ENCODE data around the gene INPP5E. TPM values are rescaled to one million over a fixed set of nuclear protein-coding genes. Genes with fewer than 3 reads are reported as not detected.

INPP5E gene
- total RNA-seq, 1 donor, result 8.3 TPM

DNA sequence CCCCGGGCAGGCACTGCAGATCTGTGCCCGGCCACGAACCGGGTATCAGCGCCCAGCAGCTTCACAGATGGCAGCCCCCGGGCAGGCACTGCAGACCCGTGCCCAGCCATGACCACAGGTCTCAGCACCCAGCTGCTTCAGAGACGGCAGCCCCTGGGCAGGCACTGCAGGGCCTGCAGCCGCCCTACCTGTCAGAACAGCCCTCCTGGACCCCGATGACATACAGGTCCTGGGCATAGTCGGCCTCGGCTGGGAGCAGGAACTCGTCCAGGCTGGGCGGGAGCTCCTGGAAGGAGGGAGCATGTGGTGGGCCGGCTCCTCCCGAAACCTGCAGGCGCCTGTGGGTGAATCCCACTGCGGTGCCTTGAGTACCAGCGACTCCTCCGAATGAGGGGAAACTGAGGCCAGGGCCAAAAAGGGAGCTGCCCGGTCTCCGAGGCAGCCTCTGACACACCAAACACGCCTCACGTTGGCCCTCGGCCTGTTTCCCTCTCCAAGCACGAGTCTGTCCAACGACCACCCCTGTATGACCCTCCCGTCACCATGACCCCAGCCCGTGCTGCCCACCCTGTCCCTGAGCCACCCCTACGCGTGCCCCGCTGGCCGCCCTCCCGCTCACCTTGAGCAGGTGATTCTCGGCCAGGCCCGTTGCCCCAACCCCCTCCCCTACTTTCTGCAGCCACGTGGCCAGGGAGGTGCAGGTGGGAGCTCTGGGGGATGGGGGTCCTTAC is 5.6 kb downstream of the INPP5E start:
- Histone ChIP-seq H3K27me3 (ENCODE audit: insufficient read depth, low read length) (no peaks in the 10 kb centered on the region), H3K9me3 (ENCODE audit: low read depth, low read length) (no peaks in the 10 kb centered on the region), H3K79me2 (ENCODE audit: insufficient read depth, low read length) (peaks cover 53% of the 10 kb centered on the region), H3K4me2 (ENCODE audit: insufficient read depth, low read length) (no peak overlapping the region), H3K4me1 (ENCODE audit: insufficient read depth, low read length) (peaks cover 16% of the 10 kb centered on the region), H3K36me3 (ENCODE audit: insufficient read depth, low read length) (peaks cover 8% of the 10 kb centered on the region), H2AFZ (ENCODE audit: low read length) (no peak overlapping the region), H4K20me1 (ENCODE audit: insufficient read depth, low read length) (peaks cover 38% of the 10 kb centered on the region), H3K4me3 (ENCODE audit: insufficient read depth, low read length) (no peak overlapping the region), H3K27ac (ENCODE audit: low read depth, low read length) (no peak overlapping the region)
- TF ChIP-seq, protein P1, sequence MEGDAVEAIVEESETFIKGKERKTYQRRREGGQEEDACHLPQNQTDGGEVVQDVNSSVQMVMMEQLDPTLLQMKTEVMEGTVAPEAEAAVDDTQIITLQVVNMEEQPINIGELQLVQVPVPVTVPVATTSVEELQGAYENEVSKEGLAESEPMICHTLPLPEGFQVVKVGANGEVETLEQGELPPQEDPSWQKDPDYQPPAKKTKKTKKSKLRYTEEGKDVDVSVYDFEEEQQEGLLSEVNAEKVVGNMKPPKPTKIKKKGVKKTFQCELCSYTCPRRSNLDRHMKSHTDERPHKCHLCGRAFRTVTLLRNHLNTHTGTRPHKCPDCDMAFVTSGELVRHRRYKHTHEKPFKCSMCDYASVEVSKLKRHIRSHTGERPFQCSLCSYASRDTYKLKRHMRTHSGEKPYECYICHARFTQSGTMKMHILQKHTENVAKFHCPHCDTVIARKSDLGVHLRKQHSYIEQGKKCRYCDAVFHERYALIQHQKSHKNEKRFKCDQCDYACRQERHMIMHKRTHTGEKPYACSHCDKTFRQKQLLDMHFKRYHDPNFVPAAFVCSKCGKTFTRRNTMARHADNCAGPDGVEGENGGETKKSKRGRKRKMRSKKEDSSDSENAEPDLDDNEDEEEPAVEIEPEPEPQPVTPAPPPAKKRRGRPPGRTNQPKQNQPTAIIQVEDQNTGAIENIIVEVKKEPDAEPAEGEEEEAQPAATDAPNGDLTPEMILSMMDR (IDR thresholded peaks at IDR 0.05; ENCODE audit: extremely low read depth, low read depth, low read length), result no peak
- peak; percentile 88 for DNase-seq (ENCODE audit: insufficient read length, low spot score, missing footprints)

DNA sequence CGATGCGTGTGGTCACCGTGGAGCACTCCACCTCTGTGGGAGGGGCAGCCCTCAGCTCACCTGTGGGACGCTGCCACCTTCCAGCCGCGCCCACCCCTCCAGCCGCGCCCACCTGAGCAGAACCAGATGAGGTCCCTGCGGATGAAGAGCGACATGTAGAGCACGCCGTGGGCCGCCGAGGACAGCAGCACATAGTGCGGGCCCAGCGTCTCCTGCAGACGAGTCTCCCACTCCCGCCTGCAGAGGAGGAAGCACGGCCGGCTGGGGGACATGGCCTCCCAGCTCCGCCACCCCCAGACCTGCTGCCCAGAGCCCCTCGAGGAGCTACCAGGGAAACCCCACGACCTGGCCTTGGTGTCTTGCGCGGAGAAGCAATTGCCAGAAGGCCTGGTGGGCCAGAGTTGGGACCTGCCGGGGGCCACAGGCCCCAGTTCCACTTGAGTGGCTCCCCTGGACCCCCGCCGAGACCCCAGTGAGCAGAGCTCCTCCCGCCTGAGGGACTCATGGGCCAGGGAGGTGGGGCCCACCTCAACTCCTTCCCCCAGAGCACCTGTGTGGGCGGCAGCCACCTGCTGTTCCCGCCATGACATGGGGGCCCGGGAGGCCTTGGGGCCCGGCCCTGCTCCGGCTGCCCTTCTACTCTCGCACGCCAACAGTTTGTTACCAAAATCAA is 6.5 kb downstream of the INPP5E start:
- Histone ChIP-seq H3K4me3 (ENCODE audit: insufficient read depth, low read length) (no peak overlapping the region), H2AFZ (ENCODE audit: low read length) (no peak overlapping the region), H3K4me2 (ENCODE audit: insufficient read depth, low read length) (no peak overlapping the region), H4K20me1 (ENCODE audit: insufficient read depth, low read length) (peaks cover 34% of the 10 kb centered on the region), H3K4me1 (ENCODE audit: insufficient read depth, low read length) (peaks cover 12% of the 10 kb centered on the region), H3K27me3 (ENCODE audit: insufficient read depth, low read length) (no peaks in the 10 kb centered on the region), H3K9me3 (ENCODE audit: low read depth, low read length) (no peaks in the 10 kb centered on the region), H3K36me3 (ENCODE audit: insufficient read depth, low read length) (peaks cover 14% of the 10 kb centered on the region), H3K27ac (ENCODE audit: low read depth, low read length) (no peak overlapping the region), H3K79me2 (ENCODE audit: insufficient read depth, low read length) (peaks cover 45% of the 10 kb centered on the region)
- no peak for DNase-seq (ENCODE audit: insufficient read length, low spot score, missing footprints)
- TF ChIP-seq, protein P1 (IDR thresholded peaks at IDR 0.05; ENCODE audit: extremely low read depth, low read depth, low read length), result no peak

DNA sequence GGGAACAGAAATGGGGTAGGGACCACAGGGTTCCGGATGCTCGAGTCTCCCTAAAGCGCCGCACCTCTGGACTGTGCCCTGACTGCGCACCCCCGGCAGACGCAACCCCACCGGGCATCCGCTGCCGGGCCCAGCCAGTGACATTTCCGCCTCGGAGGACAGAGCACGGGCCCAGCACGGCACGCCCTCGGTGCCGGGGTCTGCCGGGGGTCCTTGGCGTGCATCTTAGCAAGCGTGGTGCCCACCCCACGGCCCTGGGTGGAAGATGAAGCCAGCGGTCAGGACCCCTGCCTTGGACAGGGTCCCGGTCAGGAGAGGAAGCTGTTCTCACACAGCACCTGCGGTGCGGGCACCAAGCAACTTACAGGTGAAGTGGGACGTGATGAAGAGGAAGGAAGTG is 7.1 kb downstream of the INPP5E start:
- no peak overlapping the region for H2AFZ ChIP-seq (ENCODE audit: low read length)
- peaks cover 29% of the 10 kb centered on the region for H4K20me1 ChIP-seq (ENCODE audit: insufficient read depth, low read length)
- DNase-seq (ENCODE audit: insufficient read length, low spot score, missing footprints), result no peak
- H3K79me2 ChIP-seq (ENCODE audit: insufficient read depth, low read length), result peaks cover 39% of the 10 kb centered on the region
- H3K4me3 ChIP-seq (ENCODE audit: insufficient read depth, low read length), result no peak overlapping the region
- H3K27ac ChIP-seq (ENCODE audit: low read depth, low read length), result no peak overlapping the region
- TF ChIP-seq, protein P1 (IDR thresholded peaks at IDR 0.05; ENCODE audit: extremely low read depth, low read depth, low read length), result no peak
- H3K36me3 ChIP-seq (ENCODE audit: insufficient read depth, low read length), result peaks cover 14% of the 10 kb centered on the region
- H3K4me1 ChIP-seq (ENCODE audit: insufficient read depth, low read length), result peaks cover 6% of the 10 kb centered on the region
- no peaks in the 10 kb centered on the region for H3K9me3 ChIP-seq (ENCODE audit: low read depth, low read length)
- no peak overlapping the region for H3K4me2 ChIP-seq (ENCODE audit: insufficient read depth, low read length)
- no peaks in the 10 kb centered on the region for H3K27me3 ChIP-seq (ENCODE audit: insufficient read depth, low read length)

DNA sequence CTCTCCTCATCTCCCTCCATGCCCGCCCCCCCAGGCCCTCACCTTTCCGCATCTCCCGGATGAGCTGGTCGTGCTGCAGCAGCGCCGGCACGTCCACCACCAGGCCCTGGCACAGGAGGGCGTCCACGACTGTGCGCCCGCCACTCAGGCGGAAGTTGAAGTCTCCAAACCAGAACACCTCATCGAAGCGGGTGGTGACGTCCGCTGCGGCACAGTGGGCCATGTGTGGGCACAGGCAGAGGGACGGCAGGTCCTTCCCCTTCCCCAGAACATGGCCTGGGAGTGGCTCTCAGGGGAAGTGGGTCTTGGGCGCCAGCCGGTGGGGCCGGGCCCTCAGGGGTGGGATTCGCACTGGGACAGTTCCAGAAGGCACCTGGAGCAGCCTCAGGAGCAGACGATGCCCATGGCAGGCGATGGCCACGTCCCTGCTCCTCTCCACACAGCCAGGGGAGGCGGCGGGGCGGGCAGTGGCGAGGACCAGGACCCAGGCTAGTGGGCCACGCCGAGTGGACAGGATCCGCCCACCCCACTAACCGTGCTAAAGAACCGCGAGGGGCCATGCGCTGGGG is 7.8 kb downstream of the INPP5E start:
- H3K4me2 ChIP-seq (ENCODE audit: insufficient read depth, low read length), result no peak overlapping the region
- DNase-seq (ENCODE audit: insufficient read length, low spot score, missing footprints), result no peak
- no peak overlapping the region for H3K4me3 ChIP-seq (ENCODE audit: insufficient read depth, low read length)
- TF ChIP-seq, protein P1 (IDR thresholded peaks at IDR 0.05; ENCODE audit: extremely low read depth, low read depth, low read length), result no peak
- H3K4me1 ChIP-seq (ENCODE audit: insufficient read depth, low read length), result no peaks in the 10 kb centered on the region
- H3K9me3 ChIP-seq (ENCODE audit: low read depth, low read length), result no peaks in the 10 kb centered on the region
- no peak overlapping the region for H3K27ac ChIP-seq (ENCODE audit: low read depth, low read length)
- H3K27me3 ChIP-seq (ENCODE audit: insufficient read depth, low read length), result no peaks in the 10 kb centered on the region
- peaks cover 32% of the 10 kb centered on the region for H3K79me2 ChIP-seq (ENCODE audit: insufficient read depth, low read length)
- H4K20me1 ChIP-seq (ENCODE audit: insufficient read depth, low read length), result peaks cover 22% of the 10 kb centered on the region
- H3K36me3 ChIP-seq (ENCODE audit: insufficient read depth, low read length), result peaks cover 14% of the 10 kb centered on the region
- no peak overlapping the region for H2AFZ ChIP-seq (ENCODE audit: low read length)

All from osteoblast (primary cell).